GM12892 (cell line): Measurements from ENCODE around the gene FOSL2.

ENCODE experiments used
- DNase-seq: peaks from one replicate; pipeline ENCODE4 v3.0.0; 2011; ENCODE audit not compliant: insufficient read length
- FAIRE-seq: peaks from 2 replicates; lab custom pipeline; 2011; peaks lifted over from hg19 to GRCh38; lab: Jason Lieb, UNC
- POLR2A ChIP-seq: IDR thresholded peaks from 2 replicates; pipeline ENCODE4 v1.6.1; 2011; ENCODE audit warnings: low read depth, low read length, control low read depth
- POLR2AphosphoS5 ChIP-seq: IDR thresholded peaks from 2 replicates; pipeline ENCODE4 v1.6.1; 2011; ENCODE audit warnings: low read depth, low read length, control low read depth
- TAF1 ChIP-seq: IDR thresholded peaks from 2 replicates; pipeline ENCODE4 v1.6.1; 2011; ENCODE audit warnings: low read depth, mild to moderate bottlenecking, control low read depth, low read length, borderline replicate concordance

The FOSL2 gene

GRCh38 chr2:28378679-28379584, 13.7 kb upstream of the FOSL2 start:
- TF ChIP-seq TAF1 (no peak), POLR2A (no peak)
- FAIRE-seq (no peak), DNase-seq (no peak)

GRCh38 chr2:28380219-28380618, 12.4 kb upstream of the FOSL2 start:
- TF ChIP-seq POLR2A (no peak), POLR2AphosphoS5 (no peak), TAF1 (no peak)
- DNase-seq: no peak
- no peak for FAIRE-seq

- no peak for TF ChIP-seq POLR2A
- TF ChIP-seq TAF1: no peak
- TF ChIP-seq POLR2AphosphoS5: no peak
- DNase-seq: no peak
- no peak for FAIRE-seq
Measured at GRCh38 chr2:28381225-28382180, 11.2 kb upstream of the FOSL2 start.

- FAIRE-seq (no peak), DNase-seq (no peak)
- TF ChIP-seq TAF1: no peak
- TF ChIP-seq POLR2A: no peak
- no peak for TF ChIP-seq POLR2AphosphoS5
Measured at GRCh38 chr2:28382755-28383154, 9.9 kb upstream of the FOSL2 start.

- DNase-seq: no peak
- no peak for FAIRE-seq
- TF ChIP-seq TAF1 (no peak), POLR2AphosphoS5 (no peak), POLR2A (no peak)
Measured at GRCh38 chr2:28387082-28387960, 5.3 kb upstream of the FOSL2 start.

GRCh38 chr2:28389399-28390240, 3.0 kb upstream of the FOSL2 start:
- TF ChIP-seq TAF1 (no peak), POLR2A (no peak), POLR2AphosphoS5 (no peak)
- DNase-seq: no peak
- no peak for FAIRE-seq

GRCh38 chr2:28390241-28390745, 2.4 kb upstream of the FOSL2 start:
- FAIRE-seq (no peak), DNase-seq (peak; percentile 60)
- peak; percentile 43; the same call in 1 of the 2 replicates for TF ChIP-seq POLR2A
- no peak for TF ChIP-seq TAF1

- no peak for FAIRE-seq
Measured at GRCh38 chr2:28390746-28391563, 1.7 kb upstream of the FOSL2 start.

GRCh38 chr2:28391564-28392296, 928 bp upstream of the FOSL2 start:
- FAIRE-seq (no peak), DNase-seq (peak; percentile 45)
- no peak for TF ChIP-seq POLR2AphosphoS5
- no peak for TF ChIP-seq POLR2A
- TF ChIP-seq TAF1: no peak

More at GRCh38 chr2:28390746-28391563, 1.7 kb upstream of the FOSL2 start:
- no peak for TF ChIP-seq TAF1
- TF ChIP-seq POLR2AphosphoS5: no peak
- TF ChIP-seq POLR2A: no peak
- DNase-seq: no peak
